Loucy (cell line): Measurements from ENCODE around the gene APH1B.

Experiments used
- CTCF ChIP-seq: fragments of 200-600 bp; sonication (generic); conservative IDR thresholded peaks from 2 replicates; pipeline ENCODE4 v1.5.1; 2014; ENCODE audit warnings: mild to moderate bottlenecking, antibody characterized with exemption, low read length
- EZH2phosphoT487 ChIP-seq: fragments of 200-600 bp; IDR thresholded peaks from 2 replicates; pipeline ENCODE4 v1.6.1; 2018; ENCODE audit warnings: antibody characterized with exemption, mild to moderate bottlenecking, moderate library complexity, borderline replicate concordance

DNA sequence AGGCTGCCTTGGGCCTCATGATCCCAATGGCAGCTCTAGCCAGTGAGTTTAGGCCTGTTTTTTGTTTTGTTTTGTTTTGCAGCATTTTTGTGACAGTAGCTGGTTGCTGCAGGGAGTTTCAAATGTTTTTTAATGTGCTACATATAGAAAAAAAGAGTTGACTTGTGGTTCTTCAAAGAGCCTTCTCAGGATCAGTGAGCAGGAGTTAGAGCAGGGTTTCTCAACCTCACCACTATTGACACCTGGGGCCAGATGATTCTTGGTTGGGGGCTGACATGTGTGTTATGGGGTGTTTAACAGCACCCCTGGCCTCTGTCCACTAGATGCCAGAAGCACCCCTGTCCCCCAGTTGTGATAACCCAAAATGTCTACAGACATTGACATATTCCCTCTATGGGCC is 17.9 kb downstream of the APH1B start:
- TF ChIP-seq EZH2phosphoT487 = no peak
- no peak for TF ChIP-seq CTCF
